ENCODE measurements around the gene MBNL2. TPM values are rescaled to one million over a fixed set of nuclear protein-coding genes. Genes with fewer than 3 reads are reported as not detected.

The MBNL2 gene
- total RNA-seq, 1 donor from 2014 or later: 43.7 TPM

- Mint-ChIP-seq H3K4me1 (ENCODE audit: unreplicated experiment) (peaks cover 14% of the 10 kb centered on the region), H3K27me3 (no peaks in the 10 kb centered on the region), H3K27ac (peak overlapping the region; percentile 86), H3K9me3 (peaks cover 9% of the 10 kb centered on the region), H3K4me3 (peak overlapping the region; percentile 62), H3K36me3 (peaks cover 32% of the 10 kb centered on the region)
- TF ChIP-seq CTCF (conservative IDR thresholded peaks at IDR 0.05): no peak
- no peak for DNase-seq (ENCODE audit: extremely low spot score, unreplicated experiment)
Observed at GRCh38 chr13:97281028-97281427, 58.9 kb downstream of the MBNL2 start.

GRCh38 chr13:97282705-97283104 is 60.6 kb downstream of the MBNL2 start:
- no peak overlapping the region for H3K4me3 Mint-ChIP-seq
- H3K36me3 Mint-ChIP-seq: peaks cover 25% of the 10 kb centered on the region
- TF ChIP-seq CTCF (conservative IDR thresholded peaks at IDR 0.05): no peak
- peaks cover 11% of the 10 kb centered on the region for H3K4me1 Mint-ChIP-seq (ENCODE audit: unreplicated experiment)
- peaks cover 4% of the 10 kb centered on the region for H3K9me3 Mint-ChIP-seq
- DNase-seq (ENCODE audit: extremely low spot score, unreplicated experiment): no peak
- no peaks in the 10 kb centered on the region for H3K27me3 Mint-ChIP-seq
- H3K27ac Mint-ChIP-seq: no peak overlapping the region

- Mint-ChIP-seq H3K36me3 (peaks cover 25% of the 10 kb centered on the region), H3K27me3 (no peaks in the 10 kb centered on the region), H3K27ac (no peak overlapping the region), H3K4me1 (ENCODE audit: unreplicated experiment) (peaks cover 18% of the 10 kb centered on the region), H3K4me3 (no peak overlapping the region), H3K9me3 (peaks cover 4% of the 10 kb centered on the region)
- DNase-seq (ENCODE audit: extremely low spot score, unreplicated experiment): no peak
- TF ChIP-seq CTCF (conservative IDR thresholded peaks at IDR 0.05): no peak
Observed at GRCh38 chr13:97283888-97284287, 61.8 kb downstream of the MBNL2 start.

- no peaks in the 10 kb centered on the region for H3K27me3 Mint-ChIP-seq
- H3K9me3 Mint-ChIP-seq: peaks cover 4% of the 10 kb centered on the region
- H3K4me1 Mint-ChIP-seq (ENCODE audit: unreplicated experiment): peaks cover 18% of the 10 kb centered on the region
- H3K27ac Mint-ChIP-seq: no peak overlapping the region
- DNase-seq (ENCODE audit: extremely low spot score, unreplicated experiment): no peak
- no peak for TF ChIP-seq CTCF (conservative IDR thresholded peaks at IDR 0.05)
- no peak overlapping the region for H3K4me3 Mint-ChIP-seq
- peaks cover 25% of the 10 kb centered on the region for H3K36me3 Mint-ChIP-seq
Observed at GRCh38 chr13:97284558-97284957, 62.4 kb downstream of the MBNL2 start.

- Mint-ChIP-seq H3K27ac (no peak overlapping the region), H3K4me1 (ENCODE audit: unreplicated experiment) (peaks cover 18% of the 10 kb centered on the region), H3K27me3 (no peaks in the 10 kb centered on the region), H3K4me3 (peak overlapping the region; percentile 25), H3K9me3 (peaks cover 4% of the 10 kb centered on the region), H3K36me3 (peaks cover 24% of the 10 kb centered on the region)
- no peak for DNase-seq (ENCODE audit: extremely low spot score, unreplicated experiment)
- TF ChIP-seq CTCF (conservative IDR thresholded peaks at IDR 0.05): no peak
Observed at GRCh38 chr13:97285221-97285955, 63.3 kb downstream of the MBNL2 start.
